HUDEP-2 (cell line): ENCODE results near the gene VSX1.

ENCODE experiments used
- DNase-seq, 76 experiments: peaks; one replicate each; lab custom pipeline; 2025; ENCODE audit not compliant: unreplicated experiment in 76 of 76; lab: John Stamatoyannopoulos, UW

Gene VSX1

DNA sequence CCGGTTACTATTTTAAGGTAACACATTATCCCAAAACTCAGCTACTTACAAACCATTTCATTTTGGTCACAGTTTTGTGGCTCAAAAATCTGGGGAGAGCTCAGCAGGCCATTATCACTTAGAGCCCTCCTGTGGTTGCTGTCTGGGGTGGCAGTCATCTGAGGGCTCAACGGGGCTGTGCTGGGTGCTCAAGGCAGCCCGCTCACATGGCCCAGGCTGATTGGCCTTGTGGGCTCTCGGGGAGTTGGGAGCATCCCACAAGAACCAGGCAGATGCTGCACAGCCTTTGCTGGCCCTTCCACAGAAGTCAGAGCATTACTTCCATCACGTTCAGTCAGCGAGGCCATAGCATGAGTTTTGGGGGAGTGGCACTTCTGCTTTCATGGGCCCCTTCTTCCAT, 6.3 kb upstream of the VSX1 start:
- DNase-seq = no peak

GRCh38 chr20:25087186-25087929, 5.4 kb upstream of the VSX1 start:
- DNase-seq = no peak

DNA sequence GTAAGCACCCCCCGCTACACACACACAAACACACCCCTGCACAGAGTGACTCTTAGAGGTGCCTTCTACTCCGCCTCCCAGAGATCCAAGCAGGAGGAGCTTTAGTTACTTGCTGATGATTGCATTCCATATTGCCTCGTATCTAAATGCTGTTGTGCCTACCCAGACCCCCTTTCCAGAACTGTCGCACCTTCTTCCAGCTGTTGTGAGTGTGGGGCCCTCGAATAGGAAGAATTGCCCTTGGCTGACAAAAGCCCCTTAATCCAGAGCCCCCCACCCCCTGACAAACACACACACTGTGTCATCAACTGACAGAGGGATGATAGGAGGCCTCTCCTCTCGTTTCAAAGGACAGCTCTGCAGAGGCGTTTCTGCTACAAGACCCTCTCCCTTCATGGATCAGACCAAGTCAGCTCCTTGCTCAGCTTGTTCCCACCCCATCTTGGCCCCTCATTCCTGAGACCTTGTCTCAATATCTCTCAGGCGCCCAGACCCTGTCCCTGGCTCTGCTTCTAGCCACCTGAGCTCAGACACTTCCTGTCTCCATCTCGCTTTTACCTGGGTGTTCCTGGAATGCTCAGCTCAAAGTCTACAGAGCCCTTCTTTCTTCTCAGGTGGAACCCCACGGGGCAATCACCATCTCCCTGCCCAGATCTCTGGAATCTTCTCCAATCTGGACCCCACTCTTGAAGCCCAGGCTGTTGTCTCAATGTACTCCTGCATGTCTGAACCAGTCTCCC, 4.0 kb upstream of the VSX1 start:
- no peak for DNase-seq

DNA sequence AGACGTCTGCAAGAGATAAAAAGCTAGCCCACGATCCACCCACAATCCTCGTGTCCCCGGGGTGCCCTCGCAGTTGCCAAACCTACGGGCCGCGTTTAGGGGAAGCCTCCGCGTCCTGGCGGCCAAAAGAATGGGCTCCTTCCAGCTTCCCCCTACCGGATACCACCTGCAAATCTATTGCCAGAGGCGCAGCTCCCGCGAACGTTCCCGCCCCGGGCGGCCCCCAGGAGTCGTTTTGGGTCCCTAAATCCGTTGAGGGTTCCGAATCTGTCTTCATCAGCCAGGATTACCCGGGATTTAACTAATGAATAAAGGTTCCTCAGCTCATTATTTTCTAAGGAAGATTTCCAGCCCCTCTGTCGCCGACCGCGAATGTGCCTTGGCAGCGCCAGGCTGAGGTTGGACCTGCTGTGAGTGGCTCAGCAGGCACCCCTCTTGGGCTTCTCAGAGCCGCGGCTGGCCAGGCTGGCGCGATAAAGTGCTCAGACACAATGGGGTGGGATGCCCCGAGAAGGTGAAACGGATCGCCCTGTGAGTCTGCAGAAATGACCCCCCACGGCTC, 2.8 kb upstream of the VSX1 start:
- no peak for DNase-seq

GRCh38 chr20:25083773-25084625, 2.1 kb upstream of the VSX1 start:
- no peak for DNase-seq

GRCh38 chr20:25083141-25083772, 1.3 kb upstream of the VSX1 start:
- no peak for DNase-seq

- no peak for DNase-seq
Measured at GRCh38 chr20:25082498-25082873, 545 bp upstream of the VSX1 start.

DNA sequence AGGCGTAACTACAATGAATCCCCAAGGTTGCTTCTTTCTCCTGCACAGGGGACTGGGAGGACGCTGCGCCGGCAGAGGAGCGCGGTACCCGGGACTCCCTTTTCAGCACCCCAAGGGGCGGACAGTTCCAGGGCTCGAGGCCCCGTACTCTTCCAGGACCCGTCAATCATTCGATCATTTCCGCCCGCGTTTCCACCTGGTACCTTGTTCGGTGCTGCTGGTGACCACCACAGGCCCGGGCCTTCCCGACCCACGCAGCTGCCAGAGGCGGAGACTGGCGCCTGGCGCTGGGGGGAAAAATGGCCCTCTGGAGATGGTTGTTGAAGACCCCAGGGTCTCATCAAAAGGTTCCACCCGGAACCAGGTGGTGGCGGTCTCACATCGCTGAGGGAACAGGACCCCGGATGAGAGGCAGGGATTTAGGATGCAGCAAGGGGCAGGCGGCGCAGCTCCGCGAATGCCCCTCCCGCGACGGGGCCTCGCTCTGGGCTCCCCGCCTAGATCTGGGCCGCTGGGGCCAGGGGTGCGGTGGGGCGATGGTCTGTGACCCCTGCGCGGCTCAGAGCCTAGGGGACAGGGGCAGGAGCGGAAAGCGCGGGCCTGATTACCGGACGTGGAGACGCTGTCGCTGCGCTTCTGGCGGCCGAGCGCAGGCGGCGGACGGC, 744 bp downstream of the VSX1 start:
- DNase-seq = peak in 14 of 76 experiments; percentile 8 to 38 (median 16)

DNA sequence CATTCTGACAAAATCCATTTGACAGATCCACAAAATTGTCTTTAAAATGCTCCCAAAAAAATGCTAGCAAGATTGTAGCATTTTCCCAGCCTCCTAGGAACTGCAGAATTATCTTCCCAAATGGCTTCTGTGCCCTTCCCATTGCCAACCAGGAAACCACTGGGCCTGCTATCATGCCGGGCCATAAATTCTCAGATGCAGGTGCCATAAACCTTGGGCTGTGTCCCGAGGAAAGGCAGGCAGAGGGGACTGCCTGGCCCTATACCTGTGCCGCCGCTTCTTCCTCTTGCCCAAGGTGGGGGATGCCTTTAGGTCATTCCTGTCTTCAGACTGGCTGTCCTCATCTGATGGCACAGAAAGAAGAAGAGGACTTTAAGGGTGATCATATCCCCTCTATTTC, 2.8 kb downstream of the VSX1 start:
- DNase-seq = no peak

- DNase-seq = no peak
Measured at GRCh38 chr20:25078662-25079061, 3.3 kb downstream of the VSX1 start.

DNA sequence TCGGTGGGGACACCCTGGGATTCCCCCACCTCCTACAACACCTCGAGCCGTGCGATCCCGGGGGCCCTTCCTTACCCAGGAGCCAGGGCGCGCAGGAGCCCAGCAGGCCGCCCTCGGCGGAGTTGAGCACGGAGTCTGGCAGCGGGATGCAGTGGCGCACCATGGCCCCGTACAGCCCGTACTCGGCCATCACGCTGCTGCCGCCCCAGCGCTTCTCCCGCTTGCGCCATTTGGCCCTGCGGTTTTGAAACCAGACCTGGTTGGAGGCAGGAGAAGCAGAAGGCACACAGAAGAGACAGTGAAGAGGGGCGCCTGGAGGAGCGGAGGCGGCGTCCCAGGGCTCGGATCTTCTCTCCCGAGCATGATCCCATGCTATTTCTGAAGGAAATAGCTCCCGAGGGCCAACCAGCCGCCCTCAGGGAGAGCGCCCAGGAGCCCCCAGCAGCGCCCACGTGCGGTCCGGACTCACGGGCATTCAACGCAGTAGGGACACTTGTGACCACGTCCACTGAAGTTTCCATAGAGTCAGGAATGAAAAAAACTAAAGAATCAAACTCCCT, 4.3 kb downstream of the VSX1 start:
- no peak for DNase-seq

- peak in 19 of 76 experiments; percentile 3 to 50 (median 18) for DNase-seq
Measured at GRCh38 chr20:25076731-25077609, 5.0 kb downstream of the VSX1 start.

DNA sequence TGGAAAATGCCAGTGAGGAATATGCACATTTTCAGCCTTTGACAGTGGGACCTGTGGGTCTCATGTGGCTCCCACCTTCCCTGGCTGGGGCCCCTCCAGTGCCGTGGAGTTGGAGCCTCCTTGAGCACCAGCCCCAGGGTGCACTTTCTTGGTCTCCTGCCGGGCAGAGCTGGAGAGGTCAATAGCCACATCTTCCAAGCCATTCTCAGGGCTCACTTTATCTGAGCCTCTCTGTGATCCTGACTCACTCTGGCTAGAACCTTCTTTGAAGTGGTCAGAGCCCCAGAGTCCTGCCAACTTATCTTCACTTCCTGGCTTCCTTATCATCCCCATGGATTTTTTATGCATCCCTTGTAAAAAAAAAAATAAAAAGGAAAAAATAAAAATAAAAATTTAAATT, 5.7 kb downstream of the VSX1 start:
- no peak for DNase-seq

- DNase-seq = no peak
Measured at GRCh38 chr20:25073544-25073943, 8.4 kb downstream of the VSX1 start.

- no peak for DNase-seq
Measured at GRCh38 chr20:25072226-25072811, 9.6 kb downstream of the VSX1 start.

DNA sequence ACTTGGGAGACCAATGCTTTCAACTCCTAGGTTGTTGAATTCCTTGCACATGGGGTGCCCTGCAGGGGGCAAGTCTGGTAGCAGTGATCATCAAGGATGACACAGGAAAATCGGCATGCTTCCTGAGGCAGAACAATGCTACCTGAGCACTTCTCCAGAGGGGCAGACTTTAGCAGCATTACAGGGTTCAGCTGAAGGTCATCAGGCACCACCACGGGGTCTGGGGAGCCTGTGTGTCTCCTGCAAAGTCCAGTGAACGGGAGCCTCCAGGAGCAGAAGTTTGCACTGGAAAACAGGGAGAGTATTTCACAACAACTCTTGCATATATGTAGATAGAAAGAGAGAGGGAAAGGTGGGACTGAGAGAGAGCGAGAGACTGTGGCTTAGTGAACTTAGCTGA, 10.2 kb downstream of the VSX1 start:
- no peak for DNase-seq

DNA sequence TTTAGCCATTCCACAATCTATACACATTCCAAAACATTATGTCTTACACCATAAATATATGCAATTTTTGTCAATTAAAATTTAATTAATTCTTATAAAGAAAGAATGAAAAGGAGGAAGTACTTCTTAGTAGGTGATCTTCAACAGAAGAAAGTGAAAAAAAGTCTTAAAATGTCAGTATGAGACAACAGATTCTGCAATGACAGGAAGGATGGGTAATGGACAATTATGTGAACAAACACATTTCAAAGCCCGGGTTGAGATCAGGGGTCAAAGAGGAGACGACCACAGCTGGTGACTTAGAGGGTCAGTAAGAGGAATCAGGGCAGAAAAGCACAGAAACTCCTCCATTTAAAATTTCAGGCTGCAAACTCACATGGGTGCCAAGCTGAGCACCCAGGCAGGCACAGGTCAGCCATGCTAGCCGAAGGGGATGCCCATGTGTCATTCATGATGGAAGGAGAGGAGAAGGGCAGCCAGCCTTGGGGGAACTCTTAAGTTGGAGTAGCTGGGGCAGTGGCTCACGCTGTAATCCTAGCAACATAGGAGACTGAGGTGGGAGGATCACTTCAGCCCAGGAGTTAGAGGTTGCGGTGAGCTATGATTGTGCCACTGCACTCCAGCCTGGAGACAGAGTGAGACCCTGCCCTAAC, 11.0 kb downstream of the VSX1 start:
- DNase-seq = no peak
